GM12872 (cell line): ENCODE measurements around the gene DCTN4.
A peak's percentile ranks its signal among the peaks of the same experiment; 100 is the strongest.

Source experiments
- CTCF ChIP-seq: IDR thresholded peaks from 3 replicates; pipeline ENCODE4 v1.5.1; 2011; ENCODE audit warnings: low read depth, mild to moderate bottlenecking, low read length, moderate library complexity; ENCODE audit not compliant: insufficient read depth

DCTN4 gene

DNA sequence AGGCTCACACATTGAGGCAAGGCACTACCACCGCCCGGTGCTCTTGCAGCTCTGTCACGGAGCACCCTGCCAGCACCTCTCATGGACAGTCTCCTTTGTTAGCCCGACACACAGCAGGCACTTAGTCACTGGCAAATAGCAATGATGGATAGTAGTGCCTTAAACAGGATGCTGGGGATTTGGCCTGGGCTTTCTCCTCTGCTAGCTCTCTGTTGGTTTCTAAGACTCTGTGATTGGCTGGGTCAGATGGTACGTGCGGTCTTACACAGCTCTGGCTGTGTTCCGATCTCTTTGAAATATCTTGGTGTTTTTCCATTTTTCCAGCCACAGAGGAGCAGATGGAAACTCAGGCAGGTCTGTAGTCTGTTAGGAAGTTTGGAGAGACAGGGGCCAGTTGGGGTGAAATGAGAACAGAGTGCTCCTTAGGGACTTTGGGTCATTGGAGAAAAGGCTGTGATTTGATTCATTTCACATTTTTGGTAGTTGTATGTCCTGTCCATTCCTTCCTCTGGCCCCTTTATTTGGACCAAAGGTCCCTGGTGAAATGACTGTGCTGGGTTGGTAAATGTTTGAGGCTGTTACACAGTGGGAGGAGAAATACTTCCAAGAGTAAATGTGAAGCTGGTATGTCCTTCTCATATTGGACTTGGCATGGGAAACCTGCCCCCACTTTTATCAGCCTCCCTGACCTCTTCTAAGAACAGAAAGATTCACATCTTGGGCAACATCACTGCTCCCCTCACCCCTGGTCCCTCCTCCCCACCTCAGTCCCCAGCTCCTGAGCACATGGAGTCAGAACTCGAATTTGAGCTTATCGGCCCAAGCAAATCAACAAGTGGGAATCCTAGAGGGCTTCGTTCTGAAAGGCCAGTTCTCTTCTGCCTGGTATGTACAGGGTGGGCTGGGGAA, 23.1 kb upstream of the DCTN4 start:
- TF ChIP-seq CTCF, result no peak

- no peak for TF ChIP-seq CTCF
Observed at GRCh38 chr5:150780816-150781221, 22.0 kb upstream of the DCTN4 start.

GRCh38 chr5:150780187-150780692, 21.4 kb upstream of the DCTN4 start:
- no peak for TF ChIP-seq CTCF

GRCh38 chr5:150779397-150780186, 20.8 kb upstream of the DCTN4 start:
- TF ChIP-seq CTCF, result no peak

GRCh38 chr5:150778517-150779396, 19.9 kb upstream of the DCTN4 start, which contains the start of gene SMIM3:
Gene SMIM3, plus strand, starts transcription at chr5:150778757. Its CDS starts 16,684 bp downstream, at chr5:150795441.
- TF ChIP-seq CTCF, result peak; percentile 64

DNA sequence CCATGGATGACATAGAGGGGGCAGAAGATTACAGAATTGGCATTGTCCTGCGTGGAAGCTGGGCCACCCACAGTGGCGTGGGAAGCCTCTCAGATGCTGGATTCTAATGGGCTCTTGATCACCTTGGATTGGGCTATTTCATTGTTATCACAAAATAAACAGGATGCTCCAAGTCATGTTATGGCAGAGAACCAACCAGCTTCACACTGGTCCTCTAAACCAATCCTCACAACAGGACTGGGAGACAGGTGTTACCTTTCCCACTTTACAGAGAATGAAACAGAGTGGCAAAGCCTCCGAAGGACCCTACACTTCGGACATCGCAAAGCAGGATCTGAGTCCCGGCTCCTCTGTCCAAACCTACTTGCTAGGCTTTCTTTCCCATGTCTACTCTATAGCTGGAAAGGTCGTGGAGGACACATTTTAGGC, 19.3 kb upstream of the DCTN4 start:
- no peak for TF ChIP-seq CTCF
